NCI-H524 (cell line): ENCODE data around the gene VWA2.
A peak's percentile ranks its signal among the peaks of the same experiment; 100 is the strongest.
"Not testable (repeated sequence)": the region's sequence is repeated elsewhere in the genome, so short reads cannot be mapped to it uniquely, and the experiment has no call there.

Source experiments
- DNase-seq, 2 experiments: peaks; one replicate each; lab custom pipeline; 2025; lab: John Stamatoyannopoulos, UW

VWA2 gene

DNA sequence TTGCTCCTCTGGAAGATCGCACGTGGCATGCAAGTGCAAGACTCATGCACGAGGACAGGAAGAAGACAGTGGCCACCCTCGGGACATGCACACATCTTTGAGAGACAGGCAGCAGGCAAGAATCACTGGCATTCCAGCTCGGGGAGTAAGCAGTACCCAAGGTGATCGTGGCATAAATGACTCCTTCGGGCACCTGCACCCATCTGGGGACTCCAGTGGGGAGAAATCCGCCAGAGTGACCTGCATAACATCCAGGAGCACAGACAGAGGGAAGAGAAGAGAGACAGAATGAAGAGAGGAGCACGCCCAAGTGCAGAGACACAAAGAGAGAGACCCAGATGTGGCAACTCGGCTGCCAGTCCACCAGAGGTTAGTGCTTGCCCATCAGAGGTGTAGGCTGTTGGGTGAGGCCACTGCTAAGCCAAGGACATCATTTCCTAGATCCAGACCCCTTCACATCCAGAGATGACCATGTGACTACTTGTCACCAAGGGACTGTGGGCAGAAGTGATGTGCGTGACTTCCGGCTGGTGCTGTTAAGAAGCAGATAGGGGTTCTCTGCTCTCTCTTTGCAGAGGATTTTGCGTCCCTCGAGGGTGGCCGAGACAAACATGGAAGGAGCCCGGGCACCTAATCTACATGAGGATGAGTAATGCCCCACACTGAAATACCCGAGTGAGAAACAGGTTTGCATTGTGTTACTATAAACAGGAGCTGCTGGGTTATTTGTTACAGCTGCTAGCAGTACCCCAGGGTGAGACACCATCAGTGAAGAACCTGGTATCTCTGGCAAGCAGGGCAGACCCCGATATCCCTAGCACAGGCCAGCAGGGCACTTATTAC, 80.6 kb downstream of the VWA2 start:
- DNase-seq: no peak

DNA sequence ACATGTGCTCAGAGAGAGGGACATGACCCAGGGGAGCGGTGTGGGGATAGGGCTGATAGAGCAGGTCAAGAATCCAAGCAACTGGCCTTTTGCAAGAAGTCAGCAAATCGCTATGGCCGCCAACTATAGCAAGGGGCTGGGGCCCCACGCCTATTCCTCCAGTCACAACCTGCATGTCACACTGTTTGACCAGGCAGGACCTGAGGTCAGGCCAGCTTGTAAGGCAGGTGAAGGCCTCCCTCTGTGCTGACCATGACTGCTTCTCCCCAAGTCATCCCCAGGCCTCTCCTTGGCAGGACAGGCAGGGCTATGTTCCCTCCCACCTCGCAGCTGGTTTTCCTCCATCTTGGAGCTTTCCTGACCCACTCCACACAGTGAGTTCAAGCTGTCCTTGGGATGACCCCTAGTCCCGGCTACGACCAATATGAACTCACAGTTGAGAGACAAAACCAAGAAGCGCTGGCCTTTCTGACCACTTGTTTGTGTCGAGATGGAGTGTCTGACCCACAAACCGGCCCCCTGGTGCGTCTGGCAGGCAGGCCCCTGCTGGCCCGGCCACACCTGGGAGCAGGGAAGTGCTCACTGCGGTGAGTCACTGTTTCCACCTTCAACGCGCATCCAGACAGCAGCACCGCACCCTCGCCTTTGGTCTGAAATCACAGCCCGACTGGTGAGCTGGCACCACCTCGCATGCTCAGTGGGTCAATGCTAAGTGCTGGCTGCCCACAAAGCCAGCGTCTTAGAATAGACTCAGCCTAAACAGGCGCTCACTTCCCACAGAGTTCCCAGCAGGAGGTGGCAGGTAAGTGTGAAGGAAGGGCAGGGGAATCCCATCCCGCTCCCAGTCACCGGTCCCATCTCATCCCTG, 81.4 kb downstream of the VWA2 start:
- DNase-seq: no peak

DNA sequence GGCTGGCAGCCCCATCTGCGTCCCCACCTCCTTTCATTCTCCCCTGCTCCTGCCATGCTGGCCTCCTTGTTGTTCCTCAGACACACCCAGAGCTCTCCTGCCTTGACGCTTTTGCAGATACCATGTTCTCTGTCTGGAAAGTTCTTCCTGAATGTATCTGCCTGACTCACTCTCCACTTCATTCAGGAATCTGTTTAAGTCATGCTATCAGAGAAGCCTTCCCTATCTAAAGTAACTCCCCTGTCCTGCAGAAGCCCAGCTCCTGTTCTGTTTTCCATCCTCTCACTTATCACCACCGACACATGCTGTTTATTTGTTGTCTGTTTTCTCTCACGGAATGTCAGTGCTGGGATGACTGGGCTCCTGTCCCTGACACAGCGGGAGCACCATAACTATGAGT, 83.3 kb downstream of the VWA2 start:
- DNase-seq: no peak

DNA sequence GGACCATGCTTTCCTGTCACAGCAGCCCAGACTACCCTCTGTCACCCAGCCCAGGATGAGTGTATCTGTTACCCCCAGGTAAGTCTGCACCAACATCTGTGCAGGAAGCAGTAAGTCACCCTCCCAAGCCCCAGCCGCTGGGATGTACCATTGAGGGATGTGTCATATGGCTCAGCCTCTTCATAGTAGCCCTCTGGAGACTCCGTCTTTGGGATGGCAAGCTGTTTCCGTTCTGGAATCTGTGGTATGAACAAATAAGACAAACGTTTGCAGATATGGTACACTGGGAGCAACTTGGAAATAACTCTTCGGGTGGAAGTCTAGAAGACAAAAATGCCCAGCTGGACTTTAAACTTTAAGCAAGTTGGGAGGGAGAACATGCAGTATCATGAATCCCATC, 84.0 kb downstream of the VWA2 start:
- DNase-seq: peak; percentile 14 to 58

DNA sequence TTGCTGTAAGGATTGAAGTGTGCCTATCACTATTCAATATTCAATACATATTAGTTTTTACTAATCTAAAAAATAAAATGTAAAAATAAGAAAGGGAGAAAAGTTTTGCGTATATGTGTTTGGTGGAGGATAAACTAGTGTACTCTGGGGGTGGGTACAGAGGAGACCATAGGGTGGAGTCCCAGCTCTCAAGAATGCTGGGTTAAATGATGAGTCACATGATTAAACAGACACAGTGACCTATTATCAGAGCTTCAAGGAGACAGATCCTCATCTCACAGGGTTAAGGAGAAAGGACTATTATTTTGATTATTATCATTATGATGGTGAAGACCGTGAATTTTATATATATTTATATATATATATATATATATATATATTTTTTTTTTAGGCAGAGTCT, 87.7 kb downstream of the VWA2 start:
- no peak for DNase-seq

DNA sequence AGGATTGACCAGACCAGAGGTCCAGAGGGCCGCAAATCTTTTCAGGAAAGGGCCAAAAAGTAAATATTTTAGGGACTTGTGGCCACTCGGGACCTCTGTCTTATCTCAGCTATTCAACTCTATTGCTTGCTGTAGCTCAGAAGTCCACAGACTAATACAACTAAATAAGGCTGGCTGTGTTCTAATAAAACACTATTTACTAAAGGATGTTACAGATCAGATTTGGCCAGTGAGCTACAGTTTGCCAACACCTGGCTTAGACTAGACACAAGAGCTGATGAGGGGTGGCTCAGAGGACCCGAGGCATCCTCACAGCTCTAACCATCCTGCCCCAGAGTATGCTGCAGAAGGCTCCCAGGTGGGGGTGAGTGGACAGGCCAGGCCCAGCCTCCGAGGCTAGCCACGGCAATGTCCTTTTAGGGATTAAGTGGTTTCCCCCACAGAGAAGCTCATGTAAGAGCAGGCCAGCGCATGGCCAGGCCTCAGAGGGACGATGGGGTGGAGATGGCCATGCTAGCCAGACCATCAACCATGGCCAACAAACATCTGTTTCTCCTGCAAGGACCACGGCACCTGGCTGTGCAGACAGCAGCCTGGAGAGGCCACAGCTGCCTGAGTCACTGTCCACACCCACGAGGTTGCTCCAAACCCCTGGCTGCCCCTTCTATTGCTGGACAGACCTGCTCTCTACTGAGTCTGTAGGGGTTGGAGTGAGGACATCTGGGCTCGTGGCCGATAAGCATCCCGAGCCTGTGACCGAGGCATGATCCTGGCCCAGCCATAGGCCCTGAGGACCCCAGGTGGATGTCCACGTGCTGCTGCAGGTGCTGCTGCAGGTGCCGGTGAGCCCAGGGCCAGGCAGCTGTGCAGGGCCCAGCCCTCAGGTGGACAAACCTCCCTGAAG, 88.7 kb downstream of the VWA2 start:
- DNase-seq: no peak

DNA sequence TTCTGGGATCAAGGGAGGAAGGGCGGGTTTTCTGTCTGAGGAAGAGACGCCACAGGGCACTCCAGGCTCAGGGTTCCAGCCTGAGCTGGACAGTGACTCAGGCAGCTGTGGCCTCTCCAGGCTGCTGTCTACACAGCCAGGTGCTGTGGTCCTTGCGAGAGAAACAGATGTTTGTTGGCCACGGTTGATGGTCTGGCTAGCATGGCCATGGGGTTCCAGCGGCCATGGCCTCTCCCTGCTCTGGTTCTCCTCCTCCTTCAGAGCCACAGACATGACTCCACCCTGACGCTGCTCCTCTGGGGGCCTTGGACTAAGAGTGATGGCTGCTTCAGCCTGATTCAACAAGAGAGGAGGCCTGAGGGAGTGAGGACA, 89.4 kb downstream of the VWA2 start:
- no peak for DNase-seq

DNA sequence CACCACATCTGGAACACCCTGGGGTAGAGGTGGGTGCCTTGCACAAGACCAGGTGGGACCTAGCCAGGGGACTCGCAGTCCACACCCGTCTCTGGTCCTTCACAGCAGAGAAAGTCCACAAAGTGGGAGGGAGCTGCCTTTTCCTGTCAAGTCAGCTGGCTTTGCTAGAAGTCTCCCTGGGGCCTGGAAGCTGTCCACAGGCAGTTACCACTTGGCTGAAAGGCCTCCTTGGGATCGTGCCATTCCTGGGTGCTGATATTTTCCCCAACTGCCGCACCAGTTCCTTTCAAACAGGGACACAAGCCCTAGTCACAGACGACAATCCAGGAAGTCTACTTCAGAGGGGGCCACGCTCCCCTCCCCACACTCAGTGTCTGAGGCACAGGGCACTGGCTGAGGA, 89.8 kb downstream of the VWA2 start:
- no peak for DNase-seq

DNA sequence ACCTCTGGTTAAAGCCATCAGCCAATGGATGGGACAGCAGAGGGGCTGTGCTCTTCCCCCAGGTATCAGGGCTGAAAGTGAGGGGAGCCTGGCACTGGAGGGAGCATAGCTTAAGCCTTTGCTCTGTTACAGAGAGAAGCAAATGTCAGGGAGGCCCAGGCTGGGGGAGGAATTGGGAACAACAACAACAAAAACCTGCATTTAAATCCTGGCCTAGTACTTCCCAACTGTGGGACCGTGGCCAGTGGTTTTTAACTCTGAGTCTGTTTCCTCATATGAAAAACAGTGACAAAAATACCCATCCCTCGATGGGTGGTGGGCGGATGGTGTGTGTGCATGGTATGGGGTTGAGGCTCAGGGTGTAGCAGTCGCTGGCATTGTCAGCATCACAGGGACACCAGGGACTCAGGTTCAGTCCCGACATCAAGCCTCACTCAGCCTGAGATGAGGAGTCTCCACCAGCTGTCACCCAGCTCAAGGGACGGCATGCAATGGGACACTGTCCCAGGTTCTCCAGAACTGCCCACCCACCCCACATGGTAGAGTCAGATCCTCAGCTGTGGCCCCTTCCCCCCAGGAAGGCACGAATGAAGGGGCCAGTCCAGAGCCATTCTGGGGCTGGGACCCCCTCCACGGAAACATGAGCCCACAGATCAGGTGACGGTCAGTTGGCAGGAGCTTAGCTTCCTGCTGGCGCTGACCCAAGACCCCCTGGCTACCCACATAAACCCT, 90.7 kb downstream of the VWA2 start:
- DNase-seq: peak; percentile 25 to 62

DNA sequence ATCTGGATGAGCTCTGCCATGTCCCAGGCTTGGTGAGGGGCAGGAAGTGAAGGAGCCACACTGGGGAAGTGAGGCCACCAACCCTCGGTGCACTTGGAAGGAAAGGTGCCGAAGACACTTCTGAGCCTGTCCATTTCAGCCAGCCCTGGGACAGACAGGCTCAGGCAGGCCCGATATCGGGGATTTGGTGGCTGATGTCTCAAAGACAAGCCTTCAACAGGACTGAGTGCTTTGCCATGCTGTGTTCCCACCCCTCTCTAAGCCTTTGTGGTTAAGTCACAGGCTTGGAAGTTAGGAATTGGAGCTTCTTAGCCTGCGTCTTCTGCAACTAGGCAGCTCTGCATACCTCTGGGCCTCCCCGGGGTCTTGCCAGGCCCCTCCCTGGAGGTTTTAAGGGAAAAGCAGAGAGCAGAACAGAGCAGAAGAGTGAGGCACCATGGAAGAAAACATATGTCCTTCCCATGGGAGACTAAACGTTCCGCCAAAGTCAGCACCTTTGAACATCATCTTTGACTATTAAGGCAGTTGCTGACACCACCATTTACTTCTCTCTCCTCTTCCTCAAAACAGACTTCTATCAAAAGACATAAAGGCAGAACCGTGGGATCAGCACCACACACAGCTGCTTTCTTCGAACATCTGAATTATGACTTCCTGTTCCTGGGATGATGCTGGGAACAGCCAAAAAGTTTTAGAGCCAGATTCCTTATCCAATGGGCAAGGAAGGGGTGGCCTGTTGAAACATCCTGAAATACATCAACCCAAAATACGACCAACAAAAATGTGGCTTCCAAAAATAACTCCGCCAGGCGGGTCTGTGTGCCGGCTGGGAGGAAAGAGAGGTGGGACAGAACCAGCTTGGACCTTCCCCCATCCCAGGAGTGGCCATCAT, 93.5 kb downstream of the VWA2 start:
- no peak for DNase-seq

DNA sequence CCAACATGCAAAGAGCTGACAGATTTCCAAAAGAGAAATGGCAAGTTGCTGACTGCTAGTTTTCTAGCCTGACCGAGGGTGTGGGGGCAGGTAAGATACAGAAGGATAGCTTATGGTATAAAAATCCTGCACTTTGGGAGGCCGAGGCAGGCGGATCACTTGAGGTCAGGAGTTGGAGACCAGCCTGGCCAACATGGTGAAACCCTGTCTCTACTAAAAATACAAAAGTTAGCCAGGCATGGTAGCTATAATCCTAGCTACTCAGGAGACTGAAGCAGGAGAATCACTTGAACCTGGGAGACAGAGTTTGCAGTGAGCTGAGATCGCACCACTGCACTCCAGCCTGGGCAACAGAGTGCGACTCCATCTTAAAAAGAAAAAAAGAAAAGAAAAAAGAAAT, 94.4 kb downstream of the VWA2 start:
- DNase-seq: not testable (repeated sequence)

DNA sequence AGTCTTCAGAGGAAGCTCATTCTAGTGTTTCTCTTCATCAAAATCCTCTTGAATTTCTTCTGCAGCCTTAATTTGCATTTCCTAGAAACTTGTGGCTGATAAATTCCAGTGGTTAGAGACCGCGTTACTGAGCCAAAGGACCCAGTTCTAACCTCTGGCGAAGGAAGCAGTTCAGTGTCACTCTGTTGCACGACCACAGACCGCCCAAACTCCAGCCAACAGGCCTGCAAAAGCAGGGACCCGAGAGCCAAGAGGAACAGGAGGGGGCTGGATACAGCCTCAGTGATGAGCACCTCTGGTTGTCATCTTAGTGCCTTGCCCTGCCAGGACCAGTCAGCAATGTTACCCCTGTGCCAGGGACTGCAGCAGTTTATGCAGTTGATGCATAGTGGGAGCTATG, 95.2 kb downstream of the VWA2 start:
- DNase-seq: no peak

DNA sequence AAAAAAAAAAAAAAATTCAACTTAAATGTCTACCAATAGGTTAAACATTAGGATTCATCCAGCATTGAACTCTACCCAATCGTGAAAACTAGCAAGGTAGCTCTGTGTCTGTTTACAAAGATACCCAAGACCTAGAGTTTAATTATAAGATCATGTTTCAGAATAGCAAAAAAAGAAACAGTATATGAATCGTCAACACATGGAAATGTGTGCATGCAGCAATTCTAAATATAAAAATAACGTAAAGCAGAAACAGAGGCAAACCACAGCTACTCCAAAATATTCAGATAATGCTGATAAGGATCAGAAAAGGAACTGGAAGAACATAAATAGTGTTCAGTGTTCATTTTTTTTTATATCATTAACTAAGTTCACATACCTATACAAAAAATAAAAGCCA, 96.6 kb downstream of the VWA2 start:
- no peak for DNase-seq

DNA sequence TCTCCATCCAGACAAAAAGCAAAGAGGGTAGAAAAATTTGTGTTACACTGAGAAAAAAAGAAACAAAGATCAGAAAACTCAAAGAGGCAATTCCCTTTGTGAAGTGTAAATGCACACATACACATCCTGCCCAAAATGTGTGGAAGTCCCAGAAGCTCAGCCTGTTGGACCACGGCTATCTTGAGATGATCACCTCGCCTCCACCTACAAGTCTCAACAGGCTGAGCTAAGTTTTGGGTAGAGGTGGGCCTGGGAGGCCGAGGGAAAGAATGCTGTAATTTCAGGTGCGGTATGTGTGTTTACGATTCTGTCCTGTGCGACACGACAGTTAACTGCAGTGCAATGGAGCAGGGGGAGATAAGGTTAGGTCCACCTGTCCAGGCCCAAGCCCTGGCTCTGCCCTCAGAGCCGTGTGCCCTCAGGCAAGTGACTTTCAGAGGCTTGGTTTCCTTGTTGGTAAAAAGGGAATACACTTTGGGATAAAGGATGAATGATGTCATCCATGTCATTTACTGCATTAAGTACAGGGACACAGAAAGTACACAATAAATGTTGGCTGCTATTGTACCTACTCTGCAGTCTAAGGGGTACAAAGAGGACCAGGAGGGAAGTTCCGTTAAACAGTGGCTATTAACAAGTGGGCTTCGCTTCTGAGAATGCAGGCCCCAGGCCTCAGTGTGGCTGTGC, 97.9 kb downstream of the VWA2 start:
- no peak for DNase-seq

DNA sequence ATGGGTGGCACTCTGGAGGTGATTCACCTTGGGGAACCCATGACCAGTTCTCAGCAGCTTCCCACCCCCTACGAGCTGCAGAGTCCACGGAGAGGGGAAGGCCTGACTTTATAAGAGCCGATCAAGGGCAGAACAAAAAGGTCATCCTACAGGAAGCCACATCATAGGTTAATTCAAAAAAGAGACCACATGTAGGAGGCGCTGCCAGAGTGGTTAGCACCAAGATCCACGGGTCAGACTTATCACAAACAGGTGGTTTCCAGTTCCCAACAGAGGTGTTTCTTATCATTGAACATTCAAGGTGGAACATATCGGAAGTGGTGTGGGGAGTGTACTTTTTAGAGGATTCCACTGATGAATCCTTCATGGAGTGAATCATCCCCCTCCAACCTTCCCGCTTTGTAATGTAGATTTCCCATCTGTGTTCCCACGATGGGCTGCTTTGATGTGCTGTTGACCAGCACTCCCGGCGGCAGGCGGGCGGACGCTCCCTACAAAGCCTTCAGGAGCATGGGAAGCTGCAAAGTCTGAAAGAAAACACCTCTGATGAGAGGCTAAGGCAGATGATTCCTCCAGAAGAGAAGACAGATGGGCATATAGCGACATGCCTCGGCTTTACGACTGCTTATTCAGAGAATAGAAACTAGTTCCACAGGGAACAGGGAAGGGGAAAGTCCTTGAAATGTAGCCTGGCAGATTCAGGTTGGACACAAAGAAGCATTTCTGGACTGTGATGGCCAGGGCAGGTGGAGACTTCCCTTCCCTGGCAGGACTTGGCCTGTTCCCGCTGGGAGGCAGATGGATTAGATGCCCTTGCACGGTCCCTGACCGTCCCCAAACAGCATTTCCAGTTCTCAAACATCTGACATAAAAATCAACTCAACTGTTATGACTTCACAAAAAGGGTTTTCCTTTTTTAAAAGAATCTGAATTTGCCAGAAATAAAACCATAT, 98.7 kb downstream of the VWA2 start:
- peak in 1 of 2 experiments; percentile 0 for DNase-seq

DNA sequence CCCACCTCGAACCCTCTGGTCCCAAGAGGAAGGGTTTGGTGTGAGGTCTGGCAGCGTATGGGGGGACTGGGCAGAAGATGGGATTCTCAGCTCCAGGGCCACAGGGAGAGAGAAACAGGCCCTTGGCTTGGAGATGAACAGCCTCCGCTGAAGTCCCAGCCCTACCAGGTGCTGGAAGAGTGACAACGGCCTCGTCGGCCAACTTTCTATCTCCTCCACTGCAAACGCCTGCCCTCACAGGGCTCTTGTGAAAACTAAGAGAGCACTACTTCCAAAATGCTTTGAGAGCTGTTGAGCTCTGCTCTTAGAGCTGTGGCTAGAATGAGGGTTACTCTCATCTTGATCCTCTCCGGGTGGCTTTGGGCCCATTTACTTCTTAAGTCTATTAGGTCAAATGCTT, 101.8 kb downstream of the VWA2 start:
- no peak for DNase-seq
